ENCODE measurements around the gene CLDN12. TPM values are rescaled to one million over a fixed set of nuclear protein-coding genes. Genes with fewer than 3 reads are reported as not detected.

The CLDN12 gene
- total and polyA plus RNA-seq, 2 of the 13 experiments (the other 11 are each of a cell fraction or from before 2014, with no cell fraction given), result 44.1 to 114 TPM

DNA sequence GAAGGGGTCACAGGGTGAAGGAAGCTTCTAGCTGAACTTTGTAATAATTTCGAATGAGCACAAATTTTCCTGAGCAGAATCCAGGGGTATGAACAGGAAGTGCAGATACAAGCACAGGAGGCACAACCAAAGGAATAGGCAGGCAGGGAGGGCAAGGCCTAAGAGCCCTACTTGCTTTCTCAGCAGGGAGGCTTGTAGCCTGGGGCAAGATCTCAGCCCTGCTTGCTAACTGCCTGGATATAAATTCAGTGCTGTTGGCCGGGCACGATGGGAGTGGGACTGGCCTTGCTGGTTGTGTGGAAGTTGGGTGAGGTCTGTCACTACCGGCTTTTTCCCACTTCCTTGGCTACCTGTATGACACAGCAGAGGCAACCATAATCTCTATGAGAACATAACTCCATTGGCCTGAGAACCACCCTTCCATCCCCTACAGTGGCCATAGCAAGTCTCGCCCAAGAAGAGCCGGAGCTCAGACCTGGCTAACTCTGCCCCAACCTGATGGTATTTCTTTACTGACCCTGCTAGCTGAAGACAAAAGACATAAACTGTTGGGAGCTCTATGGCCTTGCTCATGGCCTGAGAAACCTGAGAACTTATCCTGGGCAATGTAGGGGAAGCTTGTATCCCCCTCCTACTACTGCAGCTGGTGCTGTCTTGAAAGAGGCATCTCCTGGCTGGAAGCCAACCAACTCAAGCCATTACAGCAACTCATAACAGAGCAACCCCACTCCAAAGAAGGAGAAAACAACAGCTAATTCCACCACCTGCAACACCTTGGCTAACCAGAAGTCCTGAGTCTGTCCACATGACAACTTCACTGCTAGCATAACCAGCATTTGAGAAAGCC lies 27.6 kb downstream of the CLDN12 start (continued):
- TF ChIP-seq THAP7 (CRISPR knock-in tag; IDR thresholded peaks at IDR 0.05) (no peak), ZNF432 (CRISPR knock-in tag; IDR thresholded peaks at IDR 0.05; ENCODE audit: borderline replicate concordance) (no peak), TEAD2 (CRISPR knock-in tag; IDR thresholded peaks at IDR 0.05) (no peak), ZNF205 (CRISPR knock-in tag; IDR thresholded peaks at IDR 0.05) (no peak), SMAD3 (CRISPR knock-in tag; IDR thresholded peaks at IDR 0.05) (no peak), TFAP4 (IDR thresholded peaks at IDR 0.05; ENCODE audit: borderline replicate concordance, low read depth) (no peak), ZNF496 (CRISPR knock-in tag; IDR thresholded peaks at IDR 0.05; ENCODE audit: insufficient replicate concordance) (no peak)

GRCh38 chr7:90432752-90433151 lies 29.5 kb downstream of the CLDN12 start:
- in situ Hi-C loops (cut with HindIII; ENCODE audit: extremely low pct_ligation_motif_present, low pct_unique_long_range_greater_than_20kb) (no loop called here), intact Hi-C loops (cut with micrococcal nuclease; ENCODE audit: unreplicated experiment) (no loop called here)
- Histone ChIP-seq H3K4me1 (ENCODE audit: insufficient read depth, low read length) (no peaks in the 10 kb centered on the region), H2AFZ (ENCODE audit: low read length) (no peak overlapping the region), H3K27me3 (ENCODE audit: control insufficient read depth in 1 of 2, insufficient read depth in 2 of 2, low read length in 2 of 2) (0 out of 5 replicates have a peak, but pooled peaks cover 0 to 1% of the 10 kb centered on the region in 2 experiments), H3K4me2 (ENCODE audit: low read depth, low read length) (no peak overlapping the region), H3K27ac (ENCODE audit: extremely low read length, insufficient read depth, low read length) (no peak overlapping the region), H3K79me2 (ENCODE audit: insufficient read depth, low read length) (no peaks in the 10 kb centered on the region), H3K9ac (ENCODE audit: insufficient read depth, low read depth, low read length) (no peak overlapping the region), H3K9me3 (ENCODE audit: low read length) (no peaks in the 10 kb centered on the region), H4K20me1 (ENCODE audit: insufficient read depth, low read length) (no peaks in the 10 kb centered on the region), H3K4me3 (replicated peaks in 1 of 3; ENCODE audit: insufficient read depth in 1 of 3, low read depth in 2 of 3, low read length in 3 of 3) (no peak overlapping the region), H3K36me3 (replicated peaks in 1 of 2; ENCODE audit: control insufficient read depth in 1 of 2, insufficient read depth in 2 of 2, low read length in 2 of 2) (no peaks in the 10 kb centered on the region)
- DNase-seq (ENCODE audit: low spot score), result no peak
- ATAC-seq, result peak; percentile 74
- POLR2A ChIA-PET, result no interaction called here
- no peak for FAIRE-seq
- BruUV-seq (replicated peaks), result no TSS peak
- 7% methylated on average over 3 of the region's 10 CpGs for WGBS (ENCODE audit: low lambda C conversion rate)
- CTCF ChIA-PET (ENCODE audit: low intra/inter-chr PET ratio, low total read pairs), result no interaction called here
- TF ChIP-seq RFX3 (CRISPR knock-in tag; IDR thresholded peaks at IDR 0.05) (no peak), NFATC3 (CRISPR knock-in tag; IDR thresholded peaks at IDR 0.05) (no peak), AGO2 (optimal IDR thresholded peaks at IDR 0.05; ENCODE audit: low read depth, low read length) (no peak), NR1H2 (CRISPR knock-in tag; IDR thresholded peaks at IDR 0.05; ENCODE audit: borderline replicate concordance, low read depth) (no peak), FOXO4 (CRISPR knock-in tag; conservative IDR thresholded peaks at IDR 0.05) (no peak), ZNF343 (CRISPR knock-in tag; IDR thresholded peaks at IDR 0.05) (no peak)
- TF ChIP-seq, protein P1, sequence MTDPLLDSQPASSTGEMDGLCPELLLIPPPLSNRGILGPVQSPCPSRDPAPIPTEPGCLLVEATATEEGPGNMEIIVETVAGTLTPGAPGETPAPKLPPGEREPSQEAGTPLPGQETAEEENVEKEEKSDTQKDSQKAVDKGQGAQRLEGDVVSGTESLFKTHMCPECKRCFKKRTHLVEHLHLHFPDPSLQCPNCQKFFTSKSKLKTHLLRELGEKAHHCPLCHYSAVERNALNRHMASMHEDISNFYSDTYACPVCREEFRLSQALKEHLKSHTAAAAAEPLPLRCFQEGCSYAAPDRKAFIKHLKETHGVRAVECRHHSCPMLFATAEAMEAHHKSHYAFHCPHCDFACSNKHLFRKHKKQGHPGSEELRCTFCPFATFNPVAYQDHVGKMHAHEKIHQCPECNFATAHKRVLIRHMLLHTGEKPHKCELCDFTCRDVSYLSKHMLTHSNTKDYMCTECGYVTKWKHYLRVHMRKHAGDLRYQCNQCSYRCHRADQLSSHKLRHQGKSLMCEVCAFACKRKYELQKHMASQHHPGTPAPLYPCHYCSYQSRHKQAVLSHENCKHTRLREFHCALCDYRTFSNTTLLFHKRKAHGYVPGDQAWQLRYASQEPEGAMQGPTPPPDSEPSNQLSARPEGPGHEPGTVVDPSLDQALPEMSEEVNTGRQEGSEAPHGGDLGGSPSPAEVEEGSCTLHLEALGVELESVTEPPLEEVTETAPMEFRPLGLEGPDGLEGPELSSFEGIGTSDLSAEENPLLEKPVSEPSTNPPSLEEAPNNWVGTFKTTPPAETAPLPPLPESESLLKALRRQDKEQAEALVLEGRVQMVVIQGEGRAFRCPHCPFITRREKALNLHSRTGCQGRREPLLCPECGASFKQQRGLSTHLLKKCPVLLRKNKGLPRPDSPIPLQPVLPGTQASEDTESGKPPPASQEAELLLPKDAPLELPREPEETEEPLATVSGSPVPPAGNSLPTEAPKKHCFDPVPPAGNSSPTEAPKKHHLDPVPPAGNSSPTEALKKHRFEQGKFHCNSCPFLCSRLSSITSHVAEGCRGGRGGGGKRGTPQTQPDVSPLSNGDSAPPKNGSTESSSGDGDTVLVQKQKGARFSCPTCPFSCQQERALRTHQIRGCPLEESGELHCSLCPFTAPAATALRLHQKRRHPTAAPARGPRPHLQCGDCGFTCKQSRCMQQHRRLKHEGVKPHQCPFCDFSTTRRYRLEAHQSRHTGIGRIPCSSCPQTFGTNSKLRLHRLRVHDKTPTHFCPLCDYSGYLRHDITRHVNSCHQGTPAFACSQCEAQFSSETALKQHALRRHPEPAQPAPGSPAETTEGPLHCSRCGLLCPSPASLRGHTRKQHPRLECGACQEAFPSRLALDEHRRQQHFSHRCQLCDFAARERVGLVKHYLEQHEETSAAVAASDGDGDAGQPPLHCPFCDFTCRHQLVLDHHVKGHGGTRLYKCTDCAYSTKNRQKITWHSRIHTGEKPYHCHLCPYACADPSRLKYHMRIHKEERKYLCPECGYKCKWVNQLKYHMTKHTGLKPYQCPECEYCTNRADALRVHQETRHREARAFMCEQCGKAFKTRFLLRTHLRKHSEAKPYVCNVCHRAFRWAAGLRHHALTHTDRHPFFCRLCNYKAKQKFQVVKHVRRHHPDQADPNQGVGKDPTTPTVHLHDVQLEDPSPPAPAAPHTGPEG (CRISPR knock-in tag; IDR thresholded peaks at IDR 0.05), result no peak

Measured in HepG2 (cell line).